Body of pancreas (tissue), 4 donors: ENCODE data around the gene NARF.

Experiments
- CTCF ChIP-seq, 7 experiments: fragments of 450-650 bp in 4 of 7; fragments of 200-600 bp in 3 of 7; sonication (generic) in 3 of 7; IDR thresholded peaks; one replicate each; pipeline ENCODE4 v1.5.1; 2016 to 2019; ENCODE audit warnings: antibody characterized with exemption in 7 of 7
- POLR2A ChIP-seq, 3 donors: fragments of 450-650 bp; IDR thresholded peaks; one replicate each; pipeline ENCODE4 v1.6.1; 2016; ENCODE audit warnings: antibody characterized with exemption in 3 of 3, mild to moderate bottlenecking in 2 of 3

GRCh38 chr17:82415786-82416185, 42.8 kb upstream of the NARF start:
- TF ChIP-seq CTCF (IDR thresholded peaks at IDR 0.05) (no peak), POLR2A (IDR thresholded peaks at IDR 0.05) (no peak)
